Lower lobe of right lung (tissue), 2 donors: ENCODE measurements around the gene TACC2. TPM values are rescaled to one million over a fixed set of nuclear protein-coding genes. Genes with fewer than 3 reads are reported as not detected.

Experiments used
- ATAC-seq, 2 donors: fragments of 200-7000 bp; cut with Tn5 transposase; one replicate each; pipeline ENCODE4 v1.9.1; 2020 to 2022; ENCODE audit warnings: mild to moderate bottlenecking in 2 of 2, moderate library complexity in 2 of 2
- DNase-seq: peaks from one replicate; pipeline ENCODE4 v3.0.0-alpha.2; 2020
- H3K27ac ChIP-seq: fragments of 200-600 bp; one replicate; pipeline ENCODE4 v1.8.0; 2022
- H3K27me3 ChIP-seq: fragments of 200-600 bp; one replicate; pipeline ENCODE4 v1.8.0; 2022; ENCODE audit warnings: low read depth
- H3K36me3 ChIP-seq: fragments of 200-600 bp; one replicate; pipeline ENCODE4 v1.8.0; 2022; ENCODE audit warnings: mild to moderate bottlenecking
- H3K4me1 ChIP-seq: fragments of 200-600 bp; one replicate; pipeline ENCODE4 v1.8.0; 2022
- H3K4me3 ChIP-seq: fragments of 200-600 bp; one replicate; pipeline ENCODE4 v1.8.0; 2022; ENCODE audit warnings: mild to moderate bottlenecking
- H3K9me3 ChIP-seq: fragments of 200-600 bp; one replicate; pipeline ENCODE4 v1.8.0; 2022
- intact Hi-C: fragments of 100-400 bp; cut with DNase I; formaldehyde crosslinking; loops from one replicate; pipeline ENCODE4 v1.11.0; 2022
- total RNA-seq: library from RNA; stranded (reverse); fragmentation: NEBNext Ultra II Directional; extraction: Animal tissue kit (Norgen Biotek cat#: 25700); gene quantifications from one replicate; pipeline ENCODE4 v1.2.1, GENCODE V29; 2021
- TF ChIP-seq, protein P1 (sequence below): fragments of 200-600 bp; IDR thresholded peaks from one replicate; pipeline ENCODE4 v1.8.0; 2022; ENCODE audit warnings: antibody characterized with exemption, mild to moderate bottlenecking
- donor health status: DM: no; HTN: yes; CAD: no; lungs with severe emphysema.

Gene TACC2
- total RNA-seq, 1 donor from 2014 or later, result 141 TPM

DNA sequence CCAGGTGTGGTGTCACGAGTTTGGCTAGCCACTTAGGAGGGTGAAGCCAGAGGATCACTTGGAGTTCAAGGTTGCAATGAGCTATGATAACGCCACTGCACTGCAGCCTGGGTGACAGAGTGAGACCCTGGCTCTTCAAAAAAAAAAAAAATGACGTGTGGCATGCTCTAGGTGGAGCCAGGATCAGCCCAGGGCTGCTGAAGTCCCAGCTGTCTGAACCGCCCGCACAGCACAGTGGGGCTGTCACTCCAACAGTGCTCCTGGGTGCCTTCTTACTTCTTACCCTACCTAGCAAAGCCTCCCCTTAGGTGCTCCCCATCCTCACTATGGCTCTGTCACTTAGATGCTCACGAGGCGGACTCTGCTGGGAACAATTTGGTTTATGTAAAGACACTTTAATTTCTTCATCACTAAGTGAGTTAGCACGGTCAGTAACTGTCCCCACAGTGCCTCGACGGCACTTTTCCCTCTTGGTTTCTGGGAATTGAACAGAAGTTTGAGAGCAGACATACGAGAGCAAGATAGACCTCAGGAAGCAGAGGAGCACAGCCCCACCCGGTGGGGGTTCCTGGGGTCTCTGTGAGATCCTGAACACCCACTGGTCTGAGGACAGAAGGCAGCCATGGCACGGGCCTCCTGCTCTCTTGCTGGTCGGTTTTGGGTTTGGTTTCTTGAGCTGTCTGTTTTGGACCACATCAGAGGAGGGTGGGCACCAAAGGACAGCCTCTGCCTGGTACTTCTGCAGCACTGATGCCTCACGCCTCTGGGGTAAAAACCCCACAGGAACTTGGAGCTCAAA is 215.9 kb downstream of the TACC2 start:
- Histone ChIP-seq H3K4me3 (no peak overlapping the region), H3K27me3 (no peaks in the 10 kb centered on the region), H3K4me1 (no peaks in the 10 kb centered on the region), H3K27ac (no peak overlapping the region), H3K9me3 (no peaks in the 10 kb centered on the region), H3K36me3 (peaks cover 25% of the 10 kb centered on the region)
- intact Hi-C loops, result no loop called here
- DNase-seq (peak; percentile 30), ATAC-seq (peak in 1 of 2 donors; percentile 11)
- TF ChIP-seq, protein P1, sequence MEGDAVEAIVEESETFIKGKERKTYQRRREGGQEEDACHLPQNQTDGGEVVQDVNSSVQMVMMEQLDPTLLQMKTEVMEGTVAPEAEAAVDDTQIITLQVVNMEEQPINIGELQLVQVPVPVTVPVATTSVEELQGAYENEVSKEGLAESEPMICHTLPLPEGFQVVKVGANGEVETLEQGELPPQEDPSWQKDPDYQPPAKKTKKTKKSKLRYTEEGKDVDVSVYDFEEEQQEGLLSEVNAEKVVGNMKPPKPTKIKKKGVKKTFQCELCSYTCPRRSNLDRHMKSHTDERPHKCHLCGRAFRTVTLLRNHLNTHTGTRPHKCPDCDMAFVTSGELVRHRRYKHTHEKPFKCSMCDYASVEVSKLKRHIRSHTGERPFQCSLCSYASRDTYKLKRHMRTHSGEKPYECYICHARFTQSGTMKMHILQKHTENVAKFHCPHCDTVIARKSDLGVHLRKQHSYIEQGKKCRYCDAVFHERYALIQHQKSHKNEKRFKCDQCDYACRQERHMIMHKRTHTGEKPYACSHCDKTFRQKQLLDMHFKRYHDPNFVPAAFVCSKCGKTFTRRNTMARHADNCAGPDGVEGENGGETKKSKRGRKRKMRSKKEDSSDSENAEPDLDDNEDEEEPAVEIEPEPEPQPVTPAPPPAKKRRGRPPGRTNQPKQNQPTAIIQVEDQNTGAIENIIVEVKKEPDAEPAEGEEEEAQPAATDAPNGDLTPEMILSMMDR, result no peak

DNA sequence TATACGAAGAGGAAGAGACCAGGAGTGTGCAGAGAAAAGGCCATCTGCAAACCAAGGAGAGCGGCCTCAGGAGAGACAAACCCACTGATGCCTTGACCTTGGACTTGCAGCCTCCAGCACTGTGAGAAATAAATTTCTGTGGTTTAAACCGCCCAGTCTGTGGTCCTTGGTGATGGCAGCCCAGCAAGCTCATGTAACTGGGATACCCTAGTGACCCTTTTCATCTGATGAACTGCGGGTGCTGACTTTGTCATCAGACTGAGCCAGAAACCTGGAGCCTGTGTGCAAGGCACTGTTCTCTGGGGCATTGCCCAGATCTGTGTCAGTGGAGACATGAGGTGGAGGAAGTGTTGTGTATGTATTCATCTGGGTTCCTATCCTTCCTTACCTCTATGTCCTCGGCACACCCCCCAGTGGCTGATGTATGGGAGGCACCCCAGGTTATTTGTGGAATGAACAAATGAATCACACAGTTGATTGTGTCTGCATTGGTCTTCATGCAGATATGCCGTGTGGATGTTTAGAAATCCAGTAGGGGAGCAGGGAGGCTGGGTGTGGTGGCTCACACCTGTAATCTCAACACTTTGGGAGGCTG is 217.6 kb downstream of the TACC2 start:
- Histone ChIP-seq H3K4me3 (no peak overlapping the region), H3K4me1 (no peaks in the 10 kb centered on the region), H3K36me3 (peaks cover 38% of the 10 kb centered on the region), H3K27ac (no peak overlapping the region), H3K9me3 (no peaks in the 10 kb centered on the region), H3K27me3 (no peaks in the 10 kb centered on the region)
- TF ChIP-seq, protein P1, result no peak
- intact Hi-C loops, result no loop called here
- ATAC-seq, result peak in 1 of 2 donors; percentile 11
- DNase-seq, result no peak

DNA sequence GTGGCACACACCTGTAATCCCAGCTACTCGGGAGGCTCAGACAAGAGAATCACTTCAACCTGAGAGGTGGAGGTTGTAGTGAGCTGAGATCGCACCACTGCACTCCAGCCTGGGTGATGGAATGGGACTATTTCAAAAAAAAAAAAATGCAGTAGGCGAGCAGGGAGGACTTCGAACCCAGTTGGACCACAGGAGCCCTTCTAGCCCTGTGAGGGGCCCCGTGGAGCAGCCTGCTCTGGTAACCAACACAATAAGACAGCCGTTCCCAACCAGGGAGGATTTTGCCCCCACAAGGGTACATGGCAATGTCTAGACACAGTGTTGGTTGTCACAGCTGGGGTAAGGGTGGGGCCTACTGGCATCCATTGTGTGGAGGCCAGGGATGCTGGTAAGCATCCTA is 218.2 kb downstream of the TACC2 start:
- TF ChIP-seq, protein P1, result no peak
- intact Hi-C loops, result no loop called here
- H3K27ac ChIP-seq, result no peak overlapping the region

DNA sequence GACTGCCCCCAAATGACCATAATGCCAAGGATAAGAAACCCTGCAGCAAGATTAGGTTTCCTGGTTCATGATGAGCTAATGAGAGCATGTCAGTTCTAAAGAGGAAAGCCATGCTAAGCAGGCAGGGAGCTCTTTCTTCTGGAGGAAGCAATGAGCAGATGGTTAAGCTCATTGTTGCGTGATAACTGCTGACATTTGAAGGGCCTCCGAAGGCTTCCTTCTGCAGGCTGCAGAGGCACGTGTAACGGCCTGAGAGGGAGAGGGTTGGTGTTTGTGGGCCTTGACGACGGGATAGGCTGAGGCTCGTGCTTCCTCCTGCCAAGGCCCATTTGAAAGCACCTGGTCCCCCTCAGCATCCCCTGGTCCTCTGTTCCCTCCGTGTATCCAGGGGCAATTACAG is 218.6 kb downstream of the TACC2 start:
- intact Hi-C loops, result no loop called here
- H3K36me3 ChIP-seq, result peaks cover 45% of the 10 kb centered on the region
- no peaks in the 10 kb centered on the region for H3K27me3 ChIP-seq
- no peak for DNase-seq
- H3K9me3 ChIP-seq, result no peaks in the 10 kb centered on the region
- H3K4me3 ChIP-seq, result no peak overlapping the region
- no peaks in the 10 kb centered on the region for H3K4me1 ChIP-seq
- TF ChIP-seq, protein P1, result no peak
- no peak for ATAC-seq
- no peak overlapping the region for H3K27ac ChIP-seq

More for the DNA sequence above, 218.2 kb downstream of the TACC2 start:
- peaks cover 42% of the 10 kb centered on the region for H3K36me3 ChIP-seq
- no peaks in the 10 kb centered on the region for H3K4me1 ChIP-seq
- H3K9me3 ChIP-seq, result no peaks in the 10 kb centered on the region
- no peak overlapping the region for H3K4me3 ChIP-seq
- DNase-seq (no peak), ATAC-seq (no peak)
- H3K27me3 ChIP-seq, result no peaks in the 10 kb centered on the region

DNA sequence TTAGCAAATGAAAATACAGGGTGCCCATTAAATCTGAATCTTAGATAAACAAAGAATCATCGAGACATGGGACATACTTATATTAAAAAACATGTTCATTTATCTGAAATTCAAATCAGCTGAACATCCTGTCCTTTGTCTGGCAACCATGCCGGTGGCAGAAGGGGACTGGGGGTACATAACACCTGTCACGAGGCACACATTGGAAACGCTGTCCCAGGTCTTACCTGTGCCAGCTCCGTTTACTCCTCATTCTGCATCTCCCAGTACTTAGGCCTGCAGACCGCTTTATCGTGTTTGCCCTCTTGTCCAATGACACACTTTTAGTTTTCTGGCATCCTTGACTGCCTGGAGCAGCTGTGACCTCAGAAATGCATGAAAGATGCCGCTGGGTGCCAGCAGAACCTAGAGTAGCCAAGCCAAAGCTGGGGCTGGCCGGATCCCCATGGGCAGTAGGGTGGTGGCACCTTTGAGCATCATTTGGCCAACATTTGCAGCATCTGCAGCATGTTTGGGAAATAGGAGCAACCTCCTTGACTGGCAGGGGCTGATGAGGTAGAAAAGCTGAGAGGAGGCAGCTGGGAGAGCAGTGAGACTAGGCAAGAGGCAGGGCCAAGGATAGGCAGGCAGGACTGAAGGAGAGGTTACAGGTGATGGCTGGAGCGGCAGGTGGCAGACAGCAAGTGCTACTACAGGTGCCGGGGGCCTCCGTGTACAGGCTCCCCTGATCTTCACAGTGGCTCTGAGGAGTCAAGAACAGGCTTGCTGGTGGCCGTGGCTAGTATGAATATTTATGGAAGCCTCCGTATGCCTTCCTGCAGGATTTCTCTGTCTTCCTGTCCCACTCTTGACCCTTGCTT is 219.8 kb downstream of the TACC2 start:
- intact Hi-C loops, result no loop called here
- Histone ChIP-seq H3K9me3 (no peaks in the 10 kb centered on the region), H3K4me1 (no peaks in the 10 kb centered on the region), H3K27ac (no peak overlapping the region), H3K4me3 (no peak overlapping the region), H3K36me3 (peaks cover 57% of the 10 kb centered on the region), H3K27me3 (no peaks in the 10 kb centered on the region)
- DNase-seq (no peak), ATAC-seq (no peak)
- TF ChIP-seq, protein P1, result no peak
